HG03175 (cell line): ENCODE results near the gene VWF.

Experiments used
- ATAC-seq: cut with Tn5 transposase; IDR thresholded peaks from one replicate; pipeline ENCODE4 v1.9.1; 2021; ENCODE audit warnings: mild to moderate bottlenecking, moderate library complexity; ENCODE audit not compliant: unreplicated experiment

Gene VWF

GRCh38 chr12:6061660-6062059, 62.8 kb downstream of the VWF start:
- no peak for ATAC-seq

DNA sequence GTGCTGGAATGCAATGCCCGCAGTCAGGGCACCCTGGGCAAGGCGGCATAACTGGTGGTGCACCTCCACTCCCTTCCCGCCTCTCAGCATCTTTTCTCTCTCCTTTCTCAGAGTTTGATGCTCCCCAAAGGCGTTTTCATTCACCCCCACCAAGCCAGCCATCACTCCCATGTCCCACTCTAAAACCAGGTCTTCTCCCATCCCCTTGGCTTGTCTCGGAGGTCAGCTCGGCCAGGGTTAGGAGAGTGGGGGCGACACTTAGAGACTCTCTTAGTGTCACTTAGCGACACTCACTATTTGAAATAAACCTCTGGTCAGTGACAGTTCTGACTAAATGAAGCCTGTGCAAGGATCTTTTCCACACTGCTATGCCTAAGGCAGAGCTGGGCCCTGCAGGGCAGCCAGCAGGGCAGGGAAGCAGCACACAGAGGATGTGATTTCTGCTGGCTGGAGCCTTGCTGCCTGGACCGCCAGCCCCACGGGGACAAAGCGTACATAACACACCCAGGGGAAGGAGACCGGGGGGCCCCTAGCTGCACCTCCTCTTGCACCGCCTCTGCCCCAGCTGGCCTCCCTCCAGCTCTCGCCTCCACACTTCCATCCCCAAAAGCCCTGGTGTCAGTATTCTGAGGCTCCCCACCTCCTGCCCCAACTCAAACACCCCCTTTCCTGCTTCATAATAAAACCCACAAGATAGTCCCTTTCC, 64.5 kb downstream of the VWF start:
- ATAC-seq, result no peak

DNA sequence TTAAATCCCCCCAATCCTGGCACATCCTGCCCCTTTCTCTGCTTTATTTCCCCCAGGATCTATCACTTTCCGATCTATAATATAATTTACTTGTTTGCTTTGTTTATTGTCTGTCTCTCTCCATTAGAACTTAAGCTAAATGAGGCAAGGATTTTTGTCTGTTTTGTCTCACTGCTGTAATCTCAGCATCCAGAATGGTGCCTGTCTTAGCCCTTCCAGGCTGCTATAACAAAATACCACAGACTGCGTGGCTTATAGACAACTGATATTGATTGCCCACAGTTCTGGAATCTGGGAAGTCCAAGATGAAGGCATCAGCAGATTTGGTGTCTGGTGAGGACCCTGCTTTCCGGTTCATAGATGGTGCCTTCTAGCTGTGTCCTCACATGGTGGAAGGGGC, 65.2 kb downstream of the VWF start:
- ATAC-seq, result no peak

GRCh38 chr12:6058481-6059161, 65.8 kb downstream of the VWF start:
- ATAC-seq, result no peak

GRCh38 chr12:6057700-6058099, 66.8 kb downstream of the VWF start:
- ATAC-seq, result no peak

- no peak for ATAC-seq
These were observed 67.8 kb downstream of the VWF start for GRCh38 chr12:6056406-6057240.

DNA sequence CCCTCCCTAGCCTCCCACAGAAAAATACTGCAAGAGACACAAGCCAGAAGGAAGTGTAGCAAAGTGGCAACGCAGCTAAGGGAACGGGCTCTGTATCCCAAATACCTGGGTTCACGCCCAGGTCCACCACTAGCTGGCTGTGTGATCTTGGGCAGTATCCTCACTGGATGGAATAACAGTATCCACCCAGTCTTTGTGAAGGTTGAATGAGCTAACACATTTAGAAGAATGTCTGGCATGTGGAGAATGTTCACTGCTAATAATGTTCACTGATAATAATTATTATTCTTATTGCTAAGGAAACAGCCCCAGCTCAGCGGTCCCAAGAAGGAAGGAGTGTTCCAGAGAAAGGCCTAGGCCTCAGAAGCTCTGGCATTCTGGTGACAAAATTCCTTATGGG, 70.9 kb downstream of the VWF start:
- no peak for ATAC-seq

- no peak for ATAC-seq
These were observed 71.5 kb downstream of the VWF start for GRCh38 chr12:6052940-6053329.

DNA sequence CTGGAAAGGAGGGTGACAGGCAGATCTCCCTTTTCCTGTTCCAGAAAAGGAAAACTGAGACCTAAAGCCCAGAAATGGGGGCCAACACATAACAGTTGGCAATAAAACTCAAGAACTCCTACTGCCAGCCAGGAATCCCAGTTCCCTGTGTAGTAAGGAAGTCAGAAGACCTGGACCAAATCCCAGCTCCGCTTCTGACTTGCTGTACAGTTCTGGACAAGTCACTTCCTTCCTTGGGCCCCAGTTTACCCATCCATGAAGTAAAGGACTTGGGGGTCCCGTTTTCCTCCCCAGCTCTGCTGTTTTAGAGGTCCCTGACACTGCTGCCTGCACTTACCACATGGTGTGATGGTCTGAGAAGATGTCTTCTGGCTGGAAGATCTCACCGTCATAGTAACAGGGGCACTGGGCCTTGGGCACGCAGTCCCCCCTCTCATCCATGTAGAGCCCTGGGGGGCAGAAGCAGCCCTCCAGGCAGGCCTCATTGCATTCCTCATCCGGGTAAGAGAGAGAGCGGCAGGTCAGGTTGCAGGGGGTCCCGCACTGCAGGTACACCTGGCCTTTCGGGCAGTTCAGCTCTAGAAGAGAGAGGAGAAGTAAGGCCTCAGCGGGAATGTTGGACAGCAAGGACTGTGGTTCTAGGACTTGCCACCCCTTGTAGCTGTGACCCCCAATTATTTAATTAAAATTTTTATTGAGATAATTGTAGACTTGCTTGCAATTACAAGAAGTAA, 72.1 kb downstream of the VWF start:
- ATAC-seq, result no peak

DNA sequence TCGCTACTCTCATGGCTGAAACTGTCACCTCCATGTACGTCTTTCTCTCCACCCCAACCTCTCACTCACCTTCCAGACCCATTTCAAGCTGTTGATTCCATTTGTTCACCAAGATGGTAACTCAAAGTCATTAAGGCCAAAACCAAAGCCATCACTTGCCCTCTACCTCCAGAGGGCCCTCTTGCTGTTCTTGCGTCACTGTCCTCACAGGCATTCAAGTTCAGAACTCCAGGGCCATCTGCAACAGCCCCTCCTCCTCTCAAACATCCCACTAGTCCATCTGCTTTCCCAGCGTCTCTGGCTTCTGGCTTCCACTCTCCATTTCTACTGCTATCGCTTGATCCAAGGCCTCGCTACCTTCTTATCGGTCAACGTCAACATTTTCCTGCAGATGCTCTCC, 74.5 kb downstream of the VWF start:
- ATAC-seq, result no peak

DNA sequence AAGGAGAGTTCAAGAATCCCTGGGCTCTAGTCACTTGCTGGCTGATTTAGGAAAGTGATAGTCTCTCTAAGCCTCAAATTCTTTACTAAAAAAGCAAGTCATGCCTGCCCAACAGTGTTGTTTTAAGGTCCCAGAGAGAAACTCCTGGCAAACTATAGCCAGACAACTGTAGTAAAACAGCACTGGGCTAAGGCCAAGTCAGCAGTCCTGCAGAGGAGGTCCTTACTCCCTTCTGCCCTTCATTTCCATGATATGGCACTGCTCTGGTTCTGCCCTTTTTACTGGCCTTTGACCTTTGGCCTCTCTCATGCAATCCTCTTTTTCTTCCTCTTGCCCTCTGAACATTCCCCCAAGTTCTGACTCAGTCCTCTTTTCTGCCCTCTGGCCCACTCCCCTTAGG, 74.9 kb downstream of the VWF start:
- no peak for ATAC-seq

DNA sequence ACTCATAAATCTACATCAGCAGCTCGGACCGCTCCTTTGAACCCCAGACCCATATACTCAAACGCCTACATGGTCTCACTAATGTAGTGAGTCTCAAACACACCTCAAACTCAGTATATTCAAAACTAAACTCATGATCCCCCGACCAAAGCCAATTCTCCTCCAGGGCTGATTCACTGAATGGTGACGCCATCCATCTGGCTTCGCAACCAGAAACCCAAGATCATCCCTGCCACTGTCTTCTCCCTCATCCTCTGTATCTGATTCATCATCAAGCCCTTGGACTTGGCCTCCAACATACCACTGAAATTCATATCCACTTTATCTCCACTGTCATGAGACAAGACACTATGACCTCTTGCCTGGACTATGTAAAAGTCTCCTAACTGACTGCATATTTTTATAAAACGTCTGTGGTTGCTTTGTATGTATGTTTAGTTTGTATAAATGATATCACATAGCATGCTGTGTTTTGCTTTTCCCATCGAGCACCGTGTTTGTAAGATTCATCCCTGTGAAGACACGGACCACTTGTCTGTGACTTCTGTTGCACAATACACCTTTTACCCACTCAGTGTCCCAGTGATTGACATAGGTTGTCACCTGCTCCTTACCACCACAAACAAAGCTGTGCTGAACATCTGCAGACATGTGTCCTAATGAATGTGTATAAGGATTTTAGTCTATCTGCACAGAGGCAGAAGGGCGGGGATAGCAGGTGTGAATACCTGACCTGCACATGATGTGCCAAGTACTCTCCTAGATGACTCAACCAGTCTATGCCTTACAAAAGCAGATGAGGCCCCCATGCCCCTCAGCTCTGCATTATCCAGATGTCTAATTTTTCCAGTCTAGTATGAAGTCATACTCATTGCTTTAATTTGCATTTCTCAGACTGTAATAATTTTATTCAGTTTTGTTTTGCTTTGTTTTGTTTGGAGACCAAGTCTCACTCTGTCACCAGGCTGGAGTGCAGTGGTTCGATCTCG, 76.9 kb downstream of the VWF start:
- ATAC-seq, result no peak

DNA sequence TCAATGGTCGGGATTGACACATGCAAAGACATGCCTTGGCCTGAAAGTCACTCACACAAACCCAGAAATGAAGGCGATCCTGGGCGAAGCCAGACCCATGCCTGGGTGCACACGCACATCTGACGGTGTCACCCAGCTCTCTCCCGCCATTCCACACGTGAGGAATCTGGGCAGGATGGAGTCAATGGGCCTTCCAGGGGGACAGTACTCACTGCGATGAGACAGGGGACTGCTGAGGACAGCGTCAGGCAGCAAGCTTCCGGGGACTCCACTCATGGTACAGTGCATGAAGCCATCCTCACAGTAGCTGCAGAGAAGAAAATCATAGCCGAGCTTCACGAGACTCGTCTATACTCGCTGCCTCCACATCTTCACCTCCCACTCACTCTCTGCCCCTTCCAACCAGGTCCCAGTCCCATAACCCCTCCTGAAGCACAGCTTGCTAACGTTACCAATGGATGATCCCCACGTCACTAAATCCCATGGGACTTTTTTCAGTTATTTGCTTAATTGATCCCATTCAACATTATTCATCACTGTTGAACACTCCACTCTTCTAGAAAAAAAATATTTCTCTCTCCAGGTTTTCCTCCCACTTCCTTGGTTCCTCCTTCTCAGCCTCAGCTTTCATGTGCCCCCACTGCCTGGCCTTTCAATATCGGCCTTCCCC, 77.8 kb downstream of the VWF start:
- ATAC-seq, result no peak

DNA sequence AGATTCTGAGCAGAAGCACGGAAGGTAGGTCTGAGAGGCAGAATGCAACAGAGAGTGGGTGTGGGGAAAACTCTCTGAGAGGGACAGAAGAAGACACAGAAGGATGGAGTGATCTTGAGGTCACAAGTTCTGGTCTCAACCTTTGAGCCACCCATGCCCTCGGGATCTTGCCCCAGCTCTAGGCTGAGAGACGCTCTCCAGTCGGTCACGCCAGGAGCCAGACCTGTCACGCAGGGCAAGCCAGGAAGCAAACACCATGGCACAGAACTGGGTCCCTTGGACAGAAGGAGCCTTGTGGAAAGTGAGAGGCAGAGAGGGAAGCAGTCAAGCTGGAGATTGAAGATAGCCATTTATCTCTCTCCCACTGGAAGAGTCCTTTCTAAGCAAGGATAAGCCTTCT, 79.0 kb downstream of the VWF start:
- no peak for ATAC-seq

DNA sequence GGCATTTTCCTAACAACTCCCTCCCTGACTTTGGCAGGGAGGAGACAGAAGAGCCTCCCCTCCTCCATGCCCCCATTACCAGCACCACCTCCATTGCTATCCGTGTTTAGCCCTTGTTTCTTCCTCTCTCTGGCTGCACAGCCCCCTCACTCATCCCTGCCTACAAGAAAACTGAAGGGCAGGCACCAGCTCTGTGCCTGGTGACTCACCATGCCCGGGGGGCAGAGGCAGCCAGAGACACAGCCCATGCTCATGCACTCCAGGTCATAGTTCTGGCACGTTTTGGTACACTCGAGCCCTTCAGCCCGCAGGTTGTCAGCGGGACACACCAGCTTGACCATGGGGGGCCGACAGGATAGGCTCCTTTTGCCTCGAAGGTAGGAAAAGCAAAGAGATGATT, 80.4 kb downstream of the VWF start:
- ATAC-seq, result no peak

DNA sequence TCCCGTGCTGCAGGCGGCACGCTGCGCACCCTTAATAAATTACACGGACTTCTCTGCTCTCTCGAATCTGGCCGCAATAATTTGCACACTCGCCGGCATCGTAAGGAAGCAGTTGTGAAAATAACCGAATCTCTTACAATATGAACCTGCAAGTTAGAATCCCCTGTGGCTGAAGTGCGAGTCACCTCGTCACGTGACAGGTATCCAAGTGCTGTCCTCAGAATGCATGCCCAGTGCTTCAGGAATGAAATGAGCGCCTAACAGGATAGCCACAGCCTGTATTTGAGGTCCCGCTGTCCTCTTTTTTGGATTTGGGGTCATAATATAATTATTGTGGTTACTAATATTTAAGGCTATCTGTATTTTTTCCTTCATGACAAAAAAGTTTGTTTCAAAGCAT, 82.0 kb downstream of the VWF start:
- ATAC-seq, result no peak

- ATAC-seq, result no peak
These were observed 82.6 kb downstream of the VWF start for GRCh38 chr12:6041891-6042290.

DNA sequence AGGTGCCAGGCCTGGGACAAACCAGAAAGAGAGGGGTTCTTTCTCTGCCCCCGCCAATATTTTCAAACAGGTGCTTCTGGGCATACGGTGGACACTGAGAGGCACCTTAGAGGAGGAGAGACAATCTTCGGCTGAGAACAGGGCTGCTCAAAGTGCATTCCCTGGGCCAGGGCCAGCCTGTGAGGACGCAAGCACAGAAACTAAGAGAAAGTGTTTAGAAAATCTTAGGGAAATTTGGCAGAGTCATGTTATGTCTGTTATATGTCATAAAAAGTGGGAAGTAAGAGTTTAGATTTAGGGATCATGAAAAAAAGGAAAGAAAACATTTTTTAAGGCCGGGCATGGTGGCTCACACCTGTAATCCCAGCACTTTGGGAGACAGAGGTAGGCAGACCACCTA, 83.7 kb downstream of the VWF start:
- ATAC-seq, result no peak

- ATAC-seq, result peak; percentile 64
These were observed 84.4 kb downstream of the VWF start for GRCh38 chr12:6039894-6040601.
